ENCODE measurements around the gene CLIC2. TPM values are rescaled to one million over a fixed set of nuclear protein-coding genes. Genes with fewer than 3 reads are reported as not detected.
A peak's percentile ranks its signal among the peaks of the same experiment; 100 is the strongest.

CLIC2 gene
- total RNA-seq, 1 donor from 2014 or later, result 0.62 TPM

- no peak for DNase-seq (ENCODE audit: low spot score)
- no peak overlapping the region for H3K4me3 Mint-ChIP-seq
- intact Hi-C loops (cut with micrococcal nuclease), result no loop called here
- no peaks in the 10 kb centered on the region for H3K27me3 Mint-ChIP-seq (ENCODE audit: insufficient read depth)
- peaks cover 13% of the 10 kb centered on the region for H3K36me3 Mint-ChIP-seq (ENCODE audit: low read depth)
- no peaks in the 10 kb centered on the region for H3K9me3 Mint-ChIP-seq
- H3K27ac Mint-ChIP-seq, result no peak overlapping the region
- H3K4me1 Mint-ChIP-seq (ENCODE audit: low read depth), result no peaks in the 10 kb centered on the region
These were observed 92.1 kb downstream of the CLIC2 start for GRCh38 chrX:155242300-155242699.

GRCh38 chrX:155237719-155238118 is 96.7 kb downstream of the CLIC2 start:
- Mint-ChIP-seq H3K36me3 (ENCODE audit: low read depth) (peaks cover 28% of the 10 kb centered on the region), H3K27me3 (ENCODE audit: insufficient read depth) (no peaks in the 10 kb centered on the region), H3K4me1 (ENCODE audit: low read depth) (no peaks in the 10 kb centered on the region), H3K4me3 (no peak overlapping the region), H3K9me3 (no peaks in the 10 kb centered on the region), H3K27ac (no peak overlapping the region)
- DNase-seq (ENCODE audit: low spot score), result no peak
- intact Hi-C loops (cut with micrococcal nuclease), result no loop called here

GRCh38 chrX:155235891-155236290 is 98.5 kb downstream of the CLIC2 start:
- no peak overlapping the region for H3K27ac Mint-ChIP-seq
- H3K4me3 Mint-ChIP-seq, result no peak overlapping the region
- H3K36me3 Mint-ChIP-seq (ENCODE audit: low read depth), result peaks cover 34% of the 10 kb centered on the region
- DNase-seq (ENCODE audit: low spot score), result no peak
- intact Hi-C loops (cut with micrococcal nuclease), result no loop called here
- H3K27me3 Mint-ChIP-seq (ENCODE audit: insufficient read depth), result no peaks in the 10 kb centered on the region
- no peaks in the 10 kb centered on the region for H3K9me3 Mint-ChIP-seq
- peaks cover 5% of the 10 kb centered on the region for H3K4me1 Mint-ChIP-seq (ENCODE audit: low read depth)

GRCh38 chrX:155231163-155231562 is 103.3 kb downstream of the CLIC2 start:
- Mint-ChIP-seq H3K36me3 (ENCODE audit: low read depth) (peaks cover 30% of the 10 kb centered on the region), H3K9me3 (no peaks in the 10 kb centered on the region), H3K27ac (peak overlapping the region; percentile 72), H3K4me3 (no peak overlapping the region), H3K4me1 (ENCODE audit: low read depth) (peaks cover 11% of the 10 kb centered on the region), H3K27me3 (ENCODE audit: insufficient read depth) (no peaks in the 10 kb centered on the region)
- intact Hi-C loops (cut with micrococcal nuclease), result no loop called here
- DNase-seq (ENCODE audit: low spot score), result no peak

Other genes starting within 250 kb of the CLIC2 start
- 73.0 and 74.6 TPM in 2 replicates for gene VBP1, start 118.2 kb downstream of the CLIC2 start, total RNA-seq
- gene RAB39B, start 70.1 kb downstream of the CLIC2 start, total RNA-seq, result 11.4 and 12.5 TPM in 2 replicates
- gene F8A2, start 47.5 kb upstream of the CLIC2 start, total RNA-seq, result not detected in 2 replicates
- 27.1 and 27.4 TPM in 2 replicates for gene F8A3, start 124.0 kb upstream of the CLIC2 start, total RNA-seq